Measurements from ENCODE around the gene C5orf63.

GRCh38 chr5:127083711-127084110, 10.4 kb upstream of the C5orf63 start:
- TF ChIP-seq CTCF (conservative IDR thresholded peaks at IDR 0.05; ENCODE audit: low read depth, low read length) (no peak), EZH2 (IDR thresholded peaks at IDR 0.05; ENCODE audit: borderline replicate concordance, low read depth, low read length, poor library complexity, severe bottlenecking) (no peak)

Measured in A673 (cell line).